ENCODE measurements around the gene FOXK2. TPM values are rescaled to one million over a fixed set of nuclear protein-coding genes. Genes with fewer than 3 reads are reported as not detected.

FOXK2 gene
- total RNA-seq, 4 donors from 2014 or later = 40.4 to 76.7 (median 52.4) TPM

DNA sequence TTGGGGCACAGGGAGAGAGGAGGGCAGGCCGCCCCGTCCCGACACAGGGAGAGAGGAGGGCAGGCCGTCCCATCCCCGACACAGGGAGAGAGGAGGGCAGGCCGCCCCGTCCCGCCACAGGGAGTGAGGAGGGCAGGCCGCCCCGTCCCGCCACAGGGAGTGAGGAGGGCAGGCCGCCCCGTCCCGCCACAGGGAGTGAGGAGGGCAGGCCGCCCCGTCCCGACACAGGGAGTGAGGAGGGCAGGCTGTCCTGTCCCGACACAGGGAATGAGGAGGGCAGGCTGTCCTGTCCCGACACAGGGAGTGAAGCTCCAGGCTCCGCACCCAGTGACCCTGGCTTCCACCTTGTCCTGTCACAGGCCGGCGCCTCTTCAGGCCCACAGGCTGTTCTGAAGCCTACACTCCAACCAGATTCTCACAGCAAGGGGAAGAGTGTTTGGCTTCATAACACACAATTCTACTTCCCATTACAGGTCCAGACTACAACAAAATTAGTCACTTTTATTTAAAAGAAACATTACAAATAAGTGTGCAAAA, 94.6 kb downstream of the FOXK2 start:
- H3K4me3 ChIP-seq (ENCODE audit: low read depth, poor library complexity, severe bottlenecking) = no peak overlapping the region
- TF ChIP-seq, protein P1, sequence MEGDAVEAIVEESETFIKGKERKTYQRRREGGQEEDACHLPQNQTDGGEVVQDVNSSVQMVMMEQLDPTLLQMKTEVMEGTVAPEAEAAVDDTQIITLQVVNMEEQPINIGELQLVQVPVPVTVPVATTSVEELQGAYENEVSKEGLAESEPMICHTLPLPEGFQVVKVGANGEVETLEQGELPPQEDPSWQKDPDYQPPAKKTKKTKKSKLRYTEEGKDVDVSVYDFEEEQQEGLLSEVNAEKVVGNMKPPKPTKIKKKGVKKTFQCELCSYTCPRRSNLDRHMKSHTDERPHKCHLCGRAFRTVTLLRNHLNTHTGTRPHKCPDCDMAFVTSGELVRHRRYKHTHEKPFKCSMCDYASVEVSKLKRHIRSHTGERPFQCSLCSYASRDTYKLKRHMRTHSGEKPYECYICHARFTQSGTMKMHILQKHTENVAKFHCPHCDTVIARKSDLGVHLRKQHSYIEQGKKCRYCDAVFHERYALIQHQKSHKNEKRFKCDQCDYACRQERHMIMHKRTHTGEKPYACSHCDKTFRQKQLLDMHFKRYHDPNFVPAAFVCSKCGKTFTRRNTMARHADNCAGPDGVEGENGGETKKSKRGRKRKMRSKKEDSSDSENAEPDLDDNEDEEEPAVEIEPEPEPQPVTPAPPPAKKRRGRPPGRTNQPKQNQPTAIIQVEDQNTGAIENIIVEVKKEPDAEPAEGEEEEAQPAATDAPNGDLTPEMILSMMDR (IDR thresholded peaks at IDR 0.05) = no peak
- no peak for TF ChIP-seq POLR2A (IDR thresholded peaks at IDR 0.05)
- 50 to 65% methylated on average over 2 to 9 of the region's 22 CpGs for WGBS, 2 donors
- intact Hi-C loops (cut with DNase I; ENCODE audit: low total_unique reads) = no loop called here
- DNase-seq (ENCODE audit: low spot score in 2 of 2) = no peak

DNA sequence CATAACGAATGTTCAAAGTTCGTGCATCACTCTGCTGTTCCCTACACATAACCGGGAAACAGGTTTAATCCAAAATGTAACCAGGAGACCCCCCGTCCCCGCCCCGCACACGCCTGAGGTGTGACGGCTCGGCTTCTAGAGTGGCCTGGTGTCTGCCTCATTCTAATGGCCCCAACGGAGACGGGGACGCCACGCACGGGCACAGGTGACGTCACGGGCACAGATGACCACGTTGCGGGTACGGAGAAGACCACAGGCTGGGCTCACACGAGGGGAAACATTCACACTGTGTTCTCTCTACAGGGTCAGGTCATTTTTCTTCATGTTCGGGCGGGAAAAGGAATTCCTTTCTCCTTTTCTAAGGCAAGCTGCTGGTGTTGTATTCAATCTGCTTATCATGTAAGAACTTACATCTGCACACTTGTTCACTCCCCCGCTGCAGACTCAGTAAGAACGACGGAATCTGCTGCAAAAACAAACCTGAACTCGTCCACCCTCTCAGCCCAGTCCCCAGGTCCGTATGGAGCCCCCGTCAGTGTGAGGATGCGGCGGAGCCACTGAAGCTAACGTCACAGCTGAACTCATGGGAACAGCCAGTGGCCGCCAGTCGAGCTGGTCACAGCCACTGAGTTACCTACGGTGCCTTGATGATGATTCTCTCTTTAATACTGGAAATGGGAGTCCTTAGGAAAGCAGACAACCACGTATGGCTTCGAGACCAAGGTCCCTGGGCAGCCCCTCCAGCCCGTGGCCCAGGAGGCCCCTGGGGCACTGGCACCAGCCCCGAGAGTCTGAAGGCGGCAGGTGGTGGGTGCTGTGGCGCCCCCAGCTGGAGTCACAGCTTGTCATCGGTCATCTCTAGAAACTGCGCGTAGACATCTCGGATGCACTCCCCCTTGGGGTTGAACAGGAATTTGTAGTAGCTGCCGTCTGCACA, 95.8 kb downstream of the FOXK2 start:
- DNase-seq (ENCODE audit: low spot score in 2 of 2) = no peak
- intact Hi-C loops (cut with DNase I; ENCODE audit: low total_unique reads) = no loop called here
- no peak overlapping the region for H3K4me3 ChIP-seq (ENCODE audit: low read depth, poor library complexity, severe bottlenecking)
- WGBS, 2 donors = 91% methylated on average over 45 of the region's 45 CpGs
- no peak for TF ChIP-seq POLR2A (IDR thresholded peaks at IDR 0.05)
- TF ChIP-seq, protein P1 (IDR thresholded peaks at IDR 0.05) = no peak

DNA sequence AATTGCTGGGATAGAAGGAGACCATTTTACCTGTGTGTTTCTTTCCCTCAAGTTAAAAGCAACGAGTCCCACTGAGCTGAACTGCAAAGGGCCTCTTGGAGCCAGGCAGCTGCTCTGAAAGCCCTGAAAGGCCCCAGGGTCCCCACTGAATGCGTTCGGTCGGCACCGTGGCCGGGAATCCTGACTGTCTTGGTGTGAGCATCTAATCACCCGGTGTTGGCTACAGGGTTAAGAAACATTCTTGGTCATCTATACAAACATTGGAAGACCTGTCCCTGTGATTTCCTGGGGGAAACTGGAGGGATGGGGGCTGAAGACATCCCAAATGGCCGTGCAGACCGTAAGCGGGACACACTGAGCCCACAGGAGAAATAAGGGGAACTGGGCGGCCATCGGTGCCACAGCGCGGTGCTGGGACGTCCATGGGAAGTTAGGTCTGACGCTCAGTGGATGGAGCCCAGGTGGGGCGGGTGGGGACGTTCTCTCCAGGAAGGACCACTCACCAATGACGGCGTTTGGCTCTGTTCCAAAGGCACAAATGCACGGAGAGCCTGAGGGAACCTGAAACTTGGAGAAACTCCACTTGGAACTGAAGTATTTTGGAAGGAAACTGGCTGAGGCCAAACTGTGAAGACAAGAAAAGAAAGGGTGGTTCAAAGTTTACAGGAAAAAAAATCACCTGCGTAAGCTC, 96.6 kb downstream of the FOXK2 start:
- WGBS, 2 donors = 82 to 86% methylated on average over 22 of the region's 22 CpGs
- intact Hi-C loops (cut with DNase I; ENCODE audit: low total_unique reads) = no loop called here
- H3K4me3 ChIP-seq (ENCODE audit: low read depth, poor library complexity, severe bottlenecking) = no peak overlapping the region
- DNase-seq (ENCODE audit: low spot score in 2 of 2) = no peak
- TF ChIP-seq, protein P1 (IDR thresholded peaks at IDR 0.05) = no peak
- no peak for TF ChIP-seq POLR2A (IDR thresholded peaks at IDR 0.05)

DNA sequence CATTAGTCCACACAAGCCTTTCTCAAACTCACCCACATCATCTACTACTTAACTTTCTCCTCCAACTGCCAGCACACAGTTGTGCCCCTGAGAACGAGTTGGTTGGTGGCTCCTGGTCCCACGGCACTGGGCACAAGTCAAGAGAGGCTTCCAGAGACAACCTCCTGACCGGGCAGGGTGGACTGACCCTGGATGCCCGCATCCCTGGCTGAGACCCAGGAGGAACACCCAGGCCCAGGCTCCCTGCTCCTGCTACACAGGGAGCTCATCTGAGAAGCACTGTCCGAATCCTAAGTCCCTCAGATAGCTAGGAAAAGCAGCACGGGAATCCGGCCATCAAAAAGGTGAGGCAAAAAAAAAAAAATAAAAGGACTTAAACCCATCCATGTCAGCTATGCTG, 99.7 kb downstream of the FOXK2 start:
- WGBS, 2 donors = 86 to 90% methylated on average over 7 of the region's 7 CpGs
- TF ChIP-seq POLR2A (IDR thresholded peaks at IDR 0.05) = no peak
- TF ChIP-seq, protein P1 (IDR thresholded peaks at IDR 0.05) = no peak
- no peak overlapping the region for H3K4me3 ChIP-seq (ENCODE audit: low read depth, poor library complexity, severe bottlenecking)
- no peak for DNase-seq (ENCODE audit: low spot score in 2 of 2)
- intact Hi-C loops (cut with DNase I; ENCODE audit: low total_unique reads) = no loop called here

DNA sequence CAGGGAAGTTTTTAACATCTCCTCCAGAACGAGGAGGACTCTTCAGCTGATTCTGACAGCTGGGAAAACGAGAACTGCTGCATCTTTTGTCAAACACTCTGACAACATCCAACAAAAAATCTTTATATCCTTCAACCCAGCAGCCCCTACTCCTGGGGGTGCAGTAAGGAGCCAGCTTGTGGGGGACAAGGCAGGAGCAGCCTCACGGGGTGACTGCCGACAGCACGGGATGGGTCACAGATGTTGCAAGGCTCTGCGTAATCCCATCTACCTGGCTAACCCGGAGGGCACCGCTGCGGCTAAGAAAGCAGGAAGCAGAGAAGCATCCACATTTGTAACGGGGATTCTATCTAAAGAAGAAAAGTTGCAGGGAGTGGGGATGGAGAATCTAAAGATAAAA, 100.1 kb downstream of the FOXK2 start:
- no peak for DNase-seq (ENCODE audit: low spot score in 2 of 2)
- 84 to 86% methylated on average over 10 of the region's 10 CpGs for WGBS, 2 donors
- intact Hi-C loops (cut with DNase I; ENCODE audit: low total_unique reads) = no loop called here
- H3K4me3 ChIP-seq (ENCODE audit: low read depth, poor library complexity, severe bottlenecking) = no peak overlapping the region
- TF ChIP-seq, protein P1 (IDR thresholded peaks at IDR 0.05) = no peak
- TF ChIP-seq POLR2A (IDR thresholded peaks at IDR 0.05) = no peak
